ENCODE results near the gene ALDH7A1. TPM values are rescaled to one million over a fixed set of nuclear protein-coding genes. Genes with fewer than 3 reads are reported as not detected.
"Not testable (repeated sequence)": the region's sequence is repeated elsewhere in the genome, so short reads cannot be mapped to it uniquely, and the experiment has no call there.

Gene ALDH7A1
- total RNA-seq, 1 donor from 2014 or later = 30.5 TPM

DNA sequence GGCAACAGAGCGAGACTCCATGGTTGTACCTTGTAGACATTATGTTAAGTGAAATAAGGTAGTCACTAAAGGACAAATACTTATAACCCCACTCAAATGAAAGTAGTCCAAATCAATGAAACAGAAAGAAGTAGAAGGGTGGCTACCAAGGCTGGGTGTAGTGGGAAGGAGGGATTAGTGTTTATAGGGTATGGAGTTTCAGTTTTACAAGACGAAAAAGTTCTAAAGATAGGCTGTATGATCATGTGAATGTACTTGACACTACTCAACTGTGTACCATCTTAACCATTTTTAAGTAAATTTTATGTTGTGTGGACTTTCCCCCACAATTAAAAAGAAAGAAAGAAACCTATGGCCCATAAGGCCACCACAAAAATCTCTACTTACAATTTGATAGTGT is 32.2 kb downstream of the ALDH7A1 start:
- peaks cover 78% of the 10 kb centered on the region for H3K36me3 ChIP-seq
- H3K9me3 ChIP-seq (replicated peaks) = no peaks in the 10 kb centered on the region
- H3K27ac ChIP-seq (replicated peaks) = no peak overlapping the region
- intact Hi-C loops (cut with micrococcal nuclease) = no loop called here
- no peak overlapping the region for H3K4me3 ChIP-seq
- TF ChIP-seq, protein P1, sequence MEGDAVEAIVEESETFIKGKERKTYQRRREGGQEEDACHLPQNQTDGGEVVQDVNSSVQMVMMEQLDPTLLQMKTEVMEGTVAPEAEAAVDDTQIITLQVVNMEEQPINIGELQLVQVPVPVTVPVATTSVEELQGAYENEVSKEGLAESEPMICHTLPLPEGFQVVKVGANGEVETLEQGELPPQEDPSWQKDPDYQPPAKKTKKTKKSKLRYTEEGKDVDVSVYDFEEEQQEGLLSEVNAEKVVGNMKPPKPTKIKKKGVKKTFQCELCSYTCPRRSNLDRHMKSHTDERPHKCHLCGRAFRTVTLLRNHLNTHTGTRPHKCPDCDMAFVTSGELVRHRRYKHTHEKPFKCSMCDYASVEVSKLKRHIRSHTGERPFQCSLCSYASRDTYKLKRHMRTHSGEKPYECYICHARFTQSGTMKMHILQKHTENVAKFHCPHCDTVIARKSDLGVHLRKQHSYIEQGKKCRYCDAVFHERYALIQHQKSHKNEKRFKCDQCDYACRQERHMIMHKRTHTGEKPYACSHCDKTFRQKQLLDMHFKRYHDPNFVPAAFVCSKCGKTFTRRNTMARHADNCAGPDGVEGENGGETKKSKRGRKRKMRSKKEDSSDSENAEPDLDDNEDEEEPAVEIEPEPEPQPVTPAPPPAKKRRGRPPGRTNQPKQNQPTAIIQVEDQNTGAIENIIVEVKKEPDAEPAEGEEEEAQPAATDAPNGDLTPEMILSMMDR (IDR thresholded peaks at IDR 0.05; ENCODE audit: borderline replicate concordance) = no peak
- no peak for DNase-seq
- H3K4me1 ChIP-seq = no peaks in the 10 kb centered on the region
- no peaks in the 10 kb centered on the region for H3K27me3 ChIP-seq (ENCODE audit: low read depth)

DNA sequence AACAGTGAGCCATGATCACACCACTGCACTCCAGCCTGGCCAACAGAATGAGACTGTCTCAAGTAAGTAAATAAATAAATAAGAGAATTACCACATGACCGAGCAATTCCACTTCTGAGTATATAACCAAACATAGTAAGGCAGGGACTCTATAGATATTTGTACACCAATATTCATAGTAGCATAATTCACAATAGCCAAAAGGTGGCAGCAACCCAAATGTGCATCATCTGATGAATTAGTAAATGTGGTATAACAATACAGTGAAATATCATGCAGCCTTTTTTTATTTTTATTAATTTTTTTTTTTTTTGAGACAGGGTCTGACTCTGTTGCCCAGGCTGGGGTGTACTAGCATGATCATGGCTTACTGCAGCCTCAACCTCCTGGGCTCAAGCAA is 33.1 kb downstream of the ALDH7A1 start:
- no peak for DNase-seq
- intact Hi-C loops (cut with micrococcal nuclease) = no loop called here
- H3K27me3 ChIP-seq (ENCODE audit: low read depth) = no peaks in the 10 kb centered on the region
- no peaks in the 10 kb centered on the region for H3K4me1 ChIP-seq
- H3K9me3 ChIP-seq (replicated peaks) = no peaks in the 10 kb centered on the region
- H3K36me3 ChIP-seq = peaks cover 84% of the 10 kb centered on the region
- no peak overlapping the region for H3K27ac ChIP-seq (replicated peaks)
- TF ChIP-seq, protein P1 (IDR thresholded peaks at IDR 0.05; ENCODE audit: borderline replicate concordance) = no peak
- no peak overlapping the region for H3K4me3 ChIP-seq

DNA sequence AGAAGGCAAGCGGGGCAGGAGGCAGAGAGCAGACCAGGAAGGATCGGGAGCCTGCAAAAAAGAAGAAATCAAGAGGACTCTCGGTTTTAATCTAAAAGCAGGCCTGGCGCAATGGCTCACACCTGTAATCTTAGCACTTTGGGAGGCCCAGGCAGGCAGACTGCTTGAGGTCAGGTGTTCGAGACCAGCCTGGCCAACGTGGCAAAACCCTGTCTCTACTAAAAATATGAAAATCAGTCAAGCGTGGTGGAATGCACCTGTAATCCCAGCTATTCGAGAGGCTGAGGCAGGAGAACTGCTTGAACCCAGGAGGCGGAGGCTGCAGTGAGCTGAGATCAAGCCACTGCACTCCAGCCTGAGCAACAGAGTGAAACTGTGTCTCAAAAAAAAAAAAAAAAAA is 39.9 kb downstream of the ALDH7A1 start:
- H3K9me3 ChIP-seq (replicated peaks); H3K4me3 ChIP-seq; H3K27ac ChIP-seq (replicated peaks); H3K27me3 ChIP-seq (ENCODE audit: low read depth); H3K4me1 ChIP-seq; intact Hi-C loops (cut with micrococcal nuclease); DNase-seq: not testable (repeated sequence)
- H3K36me3 ChIP-seq = peaks cover 94% of the 10 kb centered on the region

DNA sequence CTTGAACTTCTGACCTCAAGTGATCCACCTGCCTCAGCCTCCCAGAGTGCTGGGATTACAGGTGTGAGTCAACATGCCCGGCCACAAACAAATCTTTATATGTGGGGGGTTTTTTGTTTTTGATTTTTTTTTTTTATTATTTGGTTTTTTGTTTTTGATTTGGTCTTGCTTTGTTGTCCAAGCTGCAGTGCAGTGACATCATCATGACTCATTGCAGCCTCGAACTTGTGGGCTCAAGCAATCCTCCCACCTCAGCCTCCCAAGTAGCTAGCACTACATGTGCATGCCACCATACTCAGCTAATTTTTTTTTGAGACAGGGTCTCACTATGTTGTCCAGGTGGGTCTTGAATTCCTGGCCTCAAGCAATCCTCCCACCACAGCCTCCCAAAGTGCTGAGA is 42.4 kb downstream of the ALDH7A1 start:
- H3K4me3 ChIP-seq = no peak overlapping the region
- H3K27ac ChIP-seq (replicated peaks) = no peak overlapping the region
- TF ChIP-seq, protein P1 (IDR thresholded peaks at IDR 0.05; ENCODE audit: borderline replicate concordance) = no peak
- no peaks in the 10 kb centered on the region for H3K9me3 ChIP-seq (replicated peaks)
- intact Hi-C loops (cut with micrococcal nuclease) = no loop called here
- no peak for DNase-seq
- no peaks in the 10 kb centered on the region for H3K27me3 ChIP-seq (ENCODE audit: low read depth)
- H3K36me3 ChIP-seq = peaks cover 93% of the 10 kb centered on the region
- H3K4me1 ChIP-seq = no peaks in the 10 kb centered on the region

DNA sequence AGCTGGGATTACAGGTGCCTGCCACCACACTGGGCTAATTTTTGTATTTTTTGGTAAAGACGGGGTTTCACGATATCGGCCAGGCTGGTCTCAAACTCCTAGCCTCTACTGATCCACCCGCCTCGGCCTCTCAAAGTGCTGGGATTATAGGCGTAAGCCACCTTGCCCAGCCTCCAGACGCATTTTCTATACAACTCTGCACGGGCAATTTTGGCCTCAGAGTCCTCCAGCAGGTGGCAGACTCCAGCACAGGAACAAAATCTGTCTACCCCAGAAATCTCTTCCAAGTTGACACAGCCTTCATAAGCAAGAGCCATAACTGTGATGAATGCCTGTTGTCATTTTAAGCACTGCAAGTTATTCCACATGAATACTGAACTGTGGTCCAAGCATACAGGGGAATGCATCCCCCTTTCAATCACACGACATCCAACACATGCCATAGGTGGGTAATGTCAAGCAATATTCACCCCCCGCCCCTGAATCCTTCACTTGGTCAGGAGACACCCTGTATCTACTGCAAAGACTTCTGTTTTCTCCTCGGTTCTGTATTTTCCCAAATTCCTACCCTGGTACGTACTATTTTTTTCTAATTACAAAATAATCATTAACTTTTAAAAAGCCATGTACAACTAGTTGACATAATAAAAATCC is 50.8 kb downstream of the ALDH7A1 start:
- H3K4me3 ChIP-seq = no peak overlapping the region
- peaks cover 2% of the 10 kb centered on the region for H3K4me1 ChIP-seq
- intact Hi-C loops (cut with micrococcal nuclease) = no loop called here
- H3K36me3 ChIP-seq = peaks cover 44% of the 10 kb centered on the region
- TF ChIP-seq, protein P1 (IDR thresholded peaks at IDR 0.05; ENCODE audit: borderline replicate concordance) = peak; percentile 45
- no peak overlapping the region for H3K27ac ChIP-seq (replicated peaks)
- H3K9me3 ChIP-seq (replicated peaks) = no peaks in the 10 kb centered on the region
- H3K27me3 ChIP-seq (ENCODE audit: low read depth) = no peaks in the 10 kb centered on the region
- no peak for DNase-seq

DNA sequence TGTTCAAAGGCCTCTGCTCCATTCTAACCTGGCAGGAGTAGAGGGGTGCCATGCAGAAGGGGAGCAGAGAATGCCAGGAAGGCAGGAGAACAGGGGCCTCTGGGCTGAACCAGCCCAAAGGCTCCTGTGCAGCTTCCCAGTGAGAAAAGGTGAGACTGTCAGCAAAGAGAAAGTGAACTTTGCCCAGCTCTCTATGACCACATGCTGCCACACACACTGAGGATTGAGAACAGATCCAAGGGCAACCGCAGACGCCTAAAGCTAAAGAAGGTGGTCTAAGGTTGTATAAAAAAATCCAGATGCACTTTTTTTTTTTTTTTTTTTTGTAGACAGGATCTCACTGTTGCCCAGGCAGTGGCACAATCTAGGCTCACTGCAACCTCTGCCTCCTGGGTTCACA is 51.4 kb downstream of the ALDH7A1 start:
- Histone ChIP-seq H3K27me3 (ENCODE audit: low read depth) (no peaks in the 10 kb centered on the region), H3K27ac (replicated peaks) (no peak overlapping the region), H3K9me3 (replicated peaks) (no peaks in the 10 kb centered on the region), H3K4me1 (peaks cover 8% of the 10 kb centered on the region), H3K4me3 (no peak overlapping the region), H3K36me3 (peaks cover 39% of the 10 kb centered on the region)
- intact Hi-C loops (cut with micrococcal nuclease) = no loop called here
- DNase-seq = no peak
- TF ChIP-seq, protein P1 (IDR thresholded peaks at IDR 0.05; ENCODE audit: borderline replicate concordance) = no peak

All from left ventricle myocardium inferior (tissue), 1 donor.